ENCODE measurements around the gene RHAG. TPM values are rescaled to one million over a fixed set of nuclear protein-coding genes. Genes with fewer than 3 reads are reported as not detected.

RHAG gene
- total and polyA plus RNA-seq, 10 donors = 0.35 to 14.7 (median 2.6) TPM; not detected in 3

GRCh38 chr6:49556429-49556837 lies 80.2 kb downstream of the RHAG start:
- Histone ChIP-seq H3K27ac (no peak overlapping the region), H3K27me3 (replicated peaks in 1 of 7) (peaks cover 0 to 23% (median 5%) of the 10 kb centered on the region in 7 donors), H3K9me3 (no peaks in the 10 kb centered on the region), H3K4me1 (peaks cover 3 to 9% (median 5%) of the 10 kb centered on the region in 6 donors), H3K4me3 (no peak overlapping the region), H3K36me3 (no peaks in the 10 kb centered on the region)
- TF ChIP-seq, protein P1, sequence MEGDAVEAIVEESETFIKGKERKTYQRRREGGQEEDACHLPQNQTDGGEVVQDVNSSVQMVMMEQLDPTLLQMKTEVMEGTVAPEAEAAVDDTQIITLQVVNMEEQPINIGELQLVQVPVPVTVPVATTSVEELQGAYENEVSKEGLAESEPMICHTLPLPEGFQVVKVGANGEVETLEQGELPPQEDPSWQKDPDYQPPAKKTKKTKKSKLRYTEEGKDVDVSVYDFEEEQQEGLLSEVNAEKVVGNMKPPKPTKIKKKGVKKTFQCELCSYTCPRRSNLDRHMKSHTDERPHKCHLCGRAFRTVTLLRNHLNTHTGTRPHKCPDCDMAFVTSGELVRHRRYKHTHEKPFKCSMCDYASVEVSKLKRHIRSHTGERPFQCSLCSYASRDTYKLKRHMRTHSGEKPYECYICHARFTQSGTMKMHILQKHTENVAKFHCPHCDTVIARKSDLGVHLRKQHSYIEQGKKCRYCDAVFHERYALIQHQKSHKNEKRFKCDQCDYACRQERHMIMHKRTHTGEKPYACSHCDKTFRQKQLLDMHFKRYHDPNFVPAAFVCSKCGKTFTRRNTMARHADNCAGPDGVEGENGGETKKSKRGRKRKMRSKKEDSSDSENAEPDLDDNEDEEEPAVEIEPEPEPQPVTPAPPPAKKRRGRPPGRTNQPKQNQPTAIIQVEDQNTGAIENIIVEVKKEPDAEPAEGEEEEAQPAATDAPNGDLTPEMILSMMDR (IDR thresholded peaks at IDR 0.05 in 8 of 11, conservative IDR thresholded peaks at IDR 0.05 in 3 of 11) = no peak
- TF ChIP-seq POLR2A (IDR thresholded peaks at IDR 0.05) (no peak), POLR2AphosphoS5 (IDR thresholded peaks at IDR 0.05) (no peak)
- DNase-seq = no peak
- intact Hi-C loops (cut with DNase I; ENCODE audit: low total_unique reads) = no loop called here

GRCh38 chr6:49555951-49556350 lies 80.7 kb downstream of the RHAG start:
- WGBS, 5 donors = 69 to 73% (median 71%) methylated on average over 4 of the region's 4 CpGs
- TF ChIP-seq, protein P1 (IDR thresholded peaks at IDR 0.05 in 8 of 11, conservative IDR thresholded peaks at IDR 0.05 in 3 of 11) = no peak
- TF ChIP-seq POLR2AphosphoS5 (IDR thresholded peaks at IDR 0.05) = no peak
- no peak for TF ChIP-seq POLR2A (IDR thresholded peaks at IDR 0.05)
- intact Hi-C loops (cut with DNase I; ENCODE audit: low total_unique reads) = no loop called here

More at GRCh38 chr6:49555951-49556350, 80.7 kb downstream of the RHAG start:
- no peaks in the 10 kb centered on the region for H3K36me3 ChIP-seq
- no peaks in the 10 kb centered on the region for H3K9me3 ChIP-seq
- H3K4me3 ChIP-seq = no peak overlapping the region
- peaks cover 4 to 14% (median 10%) of the 10 kb centered on the region in 6 donors for H3K4me1 ChIP-seq
- H3K27ac ChIP-seq = no peak overlapping the region
- peaks cover 0 to 27% (median 10%) of the 10 kb centered on the region in 7 donors for H3K27me3 ChIP-seq (replicated peaks in 1 of 7)
- no peak for DNase-seq

Other genes with a start within 250 kb of the RHAG start
- gene MMUT, start 173.6 kb downstream of the RHAG start, total RNA-seq = 10 to 100 TPM in 5 of 7 donors, 1 to 10 TPM in 2; 9.5 to 16.6 (median 13.4) TPM
- 1 to 10 TPM; 6.2 to 7.4 (median 6.5) TPM for gene MMUT, start 173.6 kb downstream of the RHAG start, polyA plus RNA-seq
- gene CENPQ, start 173.5 kb downstream of the RHAG start, total RNA-seq = 1 to 10 TPM; 3.8 to 8.4 (median 5.3) TPM
- gene CENPQ, start 173.5 kb downstream of the RHAG start, polyA plus RNA-seq = 1 to 10 TPM; 4.9 to 9.6 (median 7.5) TPM
- not detected for gene GLYATL3, start 136.9 kb downstream of the RHAG start, total RNA-seq
- not detected for gene GLYATL3, start 136.9 kb downstream of the RHAG start, polyA plus RNA-seq
- gene C6orf141, start 86.2 kb downstream of the RHAG start, total RNA-seq = not detected
- gene C6orf141, start 86.2 kb downstream of the RHAG start, polyA plus RNA-seq = under 1 TPM in 1 of 3 donors, not detected in 2; 0.12 TPM
- 1 to 10 TPM in 1 of 7 donors, under 1 TPM in 3, not detected in 3; 0.26 to 2.5 (median 0.42) TPM for gene CRISP2, start 76.7 kb upstream of the RHAG start, total RNA-seq
- not detected for gene CRISP2, start 76.7 kb upstream of the RHAG start, polyA plus RNA-seq
- 10 to 100 TPM in 1 of 7 donors, 1 to 10 TPM in 5, under 1 TPM in 1; 0.91 to 49.7 (median 2.9) TPM for gene CRISP3, start 107.5 kb upstream of the RHAG start, total RNA-seq
- gene CRISP3, start 107.5 kb upstream of the RHAG start, polyA plus RNA-seq = 1 to 10 TPM in 1 of 3 donors, under 1 TPM in 2; 0.29 to 1.6 (median 0.35) TPM
- gene PGK2, start 150.4 kb upstream of the RHAG start, total RNA-seq = not detected
- not detected for gene PGK2, start 150.4 kb upstream of the RHAG start, polyA plus RNA-seq
- not detected for gene CRISP1, start 229.7 kb upstream of the RHAG start, total RNA-seq
- gene CRISP1, start 229.7 kb upstream of the RHAG start, polyA plus RNA-seq = not detected

Data from spleen (tissue), 11 donors.